ENCODE data around the gene ZDHHC1.

ZDHHC1 gene

GRCh38 chr16:67423611-67424260 is 7.5 kb upstream of the ZDHHC1 start:
- no CpG with 5 or more reads among the region's 9 CpGs for WGBS (ENCODE audit: extremely low coverage, insufficient coverage, insufficient read length)
- Histone ChIP-seq H3K9me3 (ENCODE audit: insufficient read depth, low read depth, low read length) (no peaks in the 10 kb centered on the region), H4K12ac (ENCODE audit: low read depth, low read length) (no peak overlapping the region), H4K91ac (ENCODE audit: low read depth, low read length) (no peak overlapping the region), H3K4me3 (ENCODE audit: low read depth, low read length) (no peak overlapping the region), H2AFZ (ENCODE audit: insufficient read depth, low read length, poor library complexity) (no peak overlapping the region), H3K79me2 (ENCODE audit: control insufficient read depth, insufficient read depth, low read length, poor library complexity) (no peaks in the 10 kb centered on the region), H2AK5ac (ENCODE audit: low read length) (no peak overlapping the region), H3K27me3 (ENCODE audit: insufficient read depth, low read length) (peaks cover under 1% of the 10 kb centered on the region), H2BK5ac (ENCODE audit: low read depth, low read length, poor library complexity) (no peak overlapping the region), H3K14ac (ENCODE audit: low read length) (no peak overlapping the region), H3K4ac (ENCODE audit: low read depth, low read length) (no peak overlapping the region), H3K18ac (ENCODE audit: low read length) (no peak overlapping the region), H3K27ac (ENCODE audit: low read depth, low read length) (no peak overlapping the region), H3K9ac (ENCODE audit: low read length) (no peak overlapping the region), H4K8ac (ENCODE audit: low read depth, low read length) (no peak overlapping the region), H2BK120ac (ENCODE audit: insufficient read depth, low read length, poor library complexity) (no peak overlapping the region), H3K79me1 (ENCODE audit: low read length) (peaks cover 3% of the 10 kb centered on the region), H2BK12ac (ENCODE audit: low read length) (no peak overlapping the region), H3K36me3 (ENCODE audit: control insufficient read depth in 1 of 2, insufficient read depth in 2 of 2, low read length in 2 of 2) (no peaks in the 10 kb centered on the region), H3K4me2 (ENCODE audit: low read length) (no peak overlapping the region), H3K23ac (ENCODE audit: low read length) (no peak overlapping the region), H3K4me1 (ENCODE audit: control insufficient read depth in 1 of 2, insufficient read depth in 2 of 2, low read length in 2 of 2) (peaks cover 0 to 8% of the 10 kb centered on the region in 2 experiments)
- DNase-seq = no peak

GRCh38 chr16:67423015-67423414 is 6.7 kb upstream of the ZDHHC1 start:
- Histone ChIP-seq H3K4me1 (ENCODE audit: control insufficient read depth in 1 of 2, insufficient read depth in 2 of 2, low read length in 2 of 2) (peaks cover 0 to 6% of the 10 kb centered on the region in 2 experiments), H2AK5ac (ENCODE audit: low read length) (no peak overlapping the region), H3K23ac (ENCODE audit: low read length) (no peak overlapping the region), H3K18ac (ENCODE audit: low read length) (no peak overlapping the region), H3K27me3 (ENCODE audit: insufficient read depth, low read length) (no peaks in the 10 kb centered on the region), H3K14ac (ENCODE audit: low read length) (no peak overlapping the region), H2BK12ac (ENCODE audit: low read length) (no peak overlapping the region), H3K36me3 (ENCODE audit: control insufficient read depth in 1 of 2, insufficient read depth in 2 of 2, low read length in 2 of 2) (no peaks in the 10 kb centered on the region), H3K4me3 (ENCODE audit: low read depth, low read length) (no peak overlapping the region), H4K8ac (ENCODE audit: low read depth, low read length) (no peak overlapping the region), H3K9me3 (ENCODE audit: insufficient read depth, low read depth, low read length) (no peaks in the 10 kb centered on the region), H3K4me2 (ENCODE audit: low read length) (no peak overlapping the region), H3K79me2 (ENCODE audit: control insufficient read depth, insufficient read depth, low read length, poor library complexity) (no peaks in the 10 kb centered on the region), H2BK120ac (ENCODE audit: insufficient read depth, low read length, poor library complexity) (no peak overlapping the region), H4K12ac (ENCODE audit: low read depth, low read length) (no peak overlapping the region), H4K91ac (ENCODE audit: low read depth, low read length) (no peak overlapping the region), H3K4ac (ENCODE audit: low read depth, low read length) (no peak overlapping the region), H3K27ac (ENCODE audit: low read depth, low read length) (no peak overlapping the region), H3K9ac (ENCODE audit: low read length) (no peak overlapping the region), H3K79me1 (ENCODE audit: low read length) (peaks cover 3% of the 10 kb centered on the region), H2AFZ (ENCODE audit: insufficient read depth, low read length, poor library complexity) (no peak overlapping the region), H2BK5ac (ENCODE audit: low read depth, low read length, poor library complexity) (no peak overlapping the region)
- DNase-seq = no peak
- WGBS (ENCODE audit: extremely low coverage, insufficient coverage, insufficient read length) = no CpG with 5 or more reads among the region's 5 CpGs

GRCh38 chr16:67421030-67421429 is 4.8 kb upstream of the ZDHHC1 start:
- H2BK12ac ChIP-seq (ENCODE audit: low read length) = no peak overlapping the region
- H3K23ac ChIP-seq (ENCODE audit: low read length) = no peak overlapping the region
- H2AFZ ChIP-seq (ENCODE audit: insufficient read depth, low read length, poor library complexity) = no peak overlapping the region
- no peak overlapping the region for H2AK5ac ChIP-seq (ENCODE audit: low read length)
- H3K27ac ChIP-seq (ENCODE audit: low read depth, low read length) = no peak overlapping the region
- no peak overlapping the region for H3K18ac ChIP-seq (ENCODE audit: low read length)
- no peak overlapping the region for H4K8ac ChIP-seq (ENCODE audit: low read depth, low read length)
- H2BK5ac ChIP-seq (ENCODE audit: low read depth, low read length, poor library complexity) = no peak overlapping the region
- H3K79me2 ChIP-seq (ENCODE audit: control insufficient read depth, insufficient read depth, low read length, poor library complexity) = peaks cover 3% of the 10 kb centered on the region
- no peaks in the 10 kb centered on the region for H3K9me3 ChIP-seq (ENCODE audit: insufficient read depth, low read depth, low read length)
- H2BK120ac ChIP-seq (ENCODE audit: insufficient read depth, low read length, poor library complexity) = no peak overlapping the region
- no peak overlapping the region for H3K9ac ChIP-seq (ENCODE audit: low read length)
- WGBS (ENCODE audit: extremely low coverage, insufficient coverage, insufficient read length) = no CpG with 5 or more reads among the region's 4 CpGs
- H4K12ac ChIP-seq (ENCODE audit: low read depth, low read length) = no peak overlapping the region
- H3K4me2 ChIP-seq (ENCODE audit: low read length) = no peak overlapping the region
- no peak overlapping the region for H3K14ac ChIP-seq (ENCODE audit: low read length)
- DNase-seq = no peak
- no peak overlapping the region for H4K91ac ChIP-seq (ENCODE audit: low read depth, low read length)
- peaks cover 9 to 11% of the 10 kb centered on the region in 2 experiments for H3K4me1 ChIP-seq (ENCODE audit: control insufficient read depth in 1 of 2, insufficient read depth in 2 of 2, low read length in 2 of 2)
- no peak overlapping the region for H3K4me3 ChIP-seq (ENCODE audit: low read depth, low read length)
- no peaks in the 10 kb centered on the region for H3K36me3 ChIP-seq (ENCODE audit: control insufficient read depth in 1 of 2, insufficient read depth in 2 of 2, low read length in 2 of 2)
- H3K4ac ChIP-seq (ENCODE audit: low read depth, low read length) = no peak overlapping the region
- H3K79me1 ChIP-seq (ENCODE audit: low read length) = peaks cover 11% of the 10 kb centered on the region
- no peaks in the 10 kb centered on the region for H3K27me3 ChIP-seq (ENCODE audit: insufficient read depth, low read length)

- no peak overlapping the region for H4K91ac ChIP-seq (ENCODE audit: low read depth, low read length)
- no peak overlapping the region for H3K23ac ChIP-seq (ENCODE audit: low read length)
- H2BK120ac ChIP-seq (ENCODE audit: insufficient read depth, low read length, poor library complexity) = no peak overlapping the region
- no peak overlapping the region for H2AFZ ChIP-seq (ENCODE audit: insufficient read depth, low read length, poor library complexity)
- H3K4me2 ChIP-seq (ENCODE audit: low read length) = no peak overlapping the region
- H3K9ac ChIP-seq (ENCODE audit: low read length) = no peak overlapping the region
- no CpG with 5 or more reads among the region's 3 CpGs for WGBS (ENCODE audit: extremely low coverage, insufficient coverage, insufficient read length)
- no peak overlapping the region for H3K14ac ChIP-seq (ENCODE audit: low read length)
- no peaks in the 10 kb centered on the region for H3K27me3 ChIP-seq (ENCODE audit: insufficient read depth, low read length)
- H3K9me3 ChIP-seq (ENCODE audit: insufficient read depth, low read depth, low read length) = no peaks in the 10 kb centered on the region
- no peak overlapping the region for H3K18ac ChIP-seq (ENCODE audit: low read length)
- H4K8ac ChIP-seq (ENCODE audit: low read depth, low read length) = no peak overlapping the region
- H3K4me1 ChIP-seq (ENCODE audit: control insufficient read depth in 1 of 2, insufficient read depth in 2 of 2, low read length in 2 of 2) = peaks cover 10 to 16% of the 10 kb centered on the region in 2 experiments
- peaks cover 15% of the 10 kb centered on the region for H3K79me1 ChIP-seq (ENCODE audit: low read length)
- H2AK5ac ChIP-seq (ENCODE audit: low read length) = no peak overlapping the region
- no peak overlapping the region for H4K12ac ChIP-seq (ENCODE audit: low read depth, low read length)
- no peak overlapping the region for H2BK5ac ChIP-seq (ENCODE audit: low read depth, low read length, poor library complexity)
- no peaks in the 10 kb centered on the region for H3K36me3 ChIP-seq (ENCODE audit: control insufficient read depth in 1 of 2, insufficient read depth in 2 of 2, low read length in 2 of 2)
- no peak overlapping the region for H3K27ac ChIP-seq (ENCODE audit: low read depth, low read length)
- H3K4me3 ChIP-seq (ENCODE audit: low read depth, low read length) = no peak overlapping the region
- H3K79me2 ChIP-seq (ENCODE audit: control insufficient read depth, insufficient read depth, low read length, poor library complexity) = peaks cover 4% of the 10 kb centered on the region
- no peak overlapping the region for H2BK12ac ChIP-seq (ENCODE audit: low read length)
- no peak overlapping the region for H3K4ac ChIP-seq (ENCODE audit: low read depth, low read length)
- DNase-seq = no peak
Observed at GRCh38 chr16:67419931-67420330, 3.7 kb upstream of the ZDHHC1 start.
